HG02970 (cell line): ENCODE measurements around the gene PFKFB4.

Experiments
- ATAC-seq: cut with Tn5 transposase; IDR thresholded peaks from one replicate; pipeline ENCODE4 v1.9.1; 2021; ENCODE audit warnings: mild to moderate bottlenecking, moderate library complexity, moderate number of reproducible peaks; ENCODE audit not compliant: unreplicated experiment, low FRiP score

The PFKFB4 gene

GRCh38 chr3:48585411-48585810 lies 28.8 kb upstream of the PFKFB4 start:
- ATAC-seq: no peak

GRCh38 chr3:48584836-48585235 lies 28.2 kb upstream of the PFKFB4 start:
- no peak for ATAC-seq

- no peak for ATAC-seq
These were observed 25.2 kb upstream of the PFKFB4 start for GRCh38 chr3:48581621-48582481.

GRCh38 chr3:48576647-48577046 lies 20.0 kb upstream of the PFKFB4 start:
- no peak for ATAC-seq

- no peak for ATAC-seq
These were observed 18.8 kb upstream of the PFKFB4 start for GRCh38 chr3:48575366-48575765.

GRCh38 chr3:48573973-48574585 lies 17.5 kb upstream of the PFKFB4 start:
- ATAC-seq: no peak

GRCh38 chr3:48572517-48572916 lies 15.9 kb upstream of the PFKFB4 start:
- ATAC-seq: no peak

- no peak for ATAC-seq
These were observed 15.3 kb upstream of the PFKFB4 start for GRCh38 chr3:48571938-48572337.

- ATAC-seq: no peak
These were observed 13.3 kb upstream of the PFKFB4 start for GRCh38 chr3:48569808-48570450.

- ATAC-seq: no peak
These were observed 12.8 kb upstream of the PFKFB4 start for GRCh38 chr3:48569400-48569799.

GRCh38 chr3:48568476-48568875 lies 11.9 kb upstream of the PFKFB4 start:
- no peak for ATAC-seq

GRCh38 chr3:48567500-48567899 lies 10.9 kb upstream of the PFKFB4 start:
- no peak for ATAC-seq

- ATAC-seq: no peak
These were observed 10.5 kb upstream of the PFKFB4 start for GRCh38 chr3:48567090-48567489.

GRCh38 chr3:48566401-48566760 lies 9.8 kb upstream of the PFKFB4 start:
- ATAC-seq: no peak

- ATAC-seq: no peak
These were observed 9.2 kb upstream of the PFKFB4 start for GRCh38 chr3:48565591-48566400.

- no peak for ATAC-seq
These were observed 8.6 kb upstream of the PFKFB4 start for GRCh38 chr3:48565186-48565585.

GRCh38 chr3:48564667-48565066 lies 8.1 kb upstream of the PFKFB4 start:
- no peak for ATAC-seq

GRCh38 chr3:48564022-48564421 lies 7.4 kb upstream of the PFKFB4 start:
- ATAC-seq: no peak

- no peak for ATAC-seq
These were observed 6.8 kb upstream of the PFKFB4 start, which contains the start of gene UCN2 for GRCh38 chr3:48563382-48563918. TSS of gene UCN2 (minus strand) at chr3:48563781. CDS start at chr3:48563124, 657 bp downstream.

- no peak for ATAC-seq
These were observed 5.9 kb upstream of the PFKFB4 start for GRCh38 chr3:48562367-48563095.
